ENCODE results near the gene ACVRL1.

DNA sequence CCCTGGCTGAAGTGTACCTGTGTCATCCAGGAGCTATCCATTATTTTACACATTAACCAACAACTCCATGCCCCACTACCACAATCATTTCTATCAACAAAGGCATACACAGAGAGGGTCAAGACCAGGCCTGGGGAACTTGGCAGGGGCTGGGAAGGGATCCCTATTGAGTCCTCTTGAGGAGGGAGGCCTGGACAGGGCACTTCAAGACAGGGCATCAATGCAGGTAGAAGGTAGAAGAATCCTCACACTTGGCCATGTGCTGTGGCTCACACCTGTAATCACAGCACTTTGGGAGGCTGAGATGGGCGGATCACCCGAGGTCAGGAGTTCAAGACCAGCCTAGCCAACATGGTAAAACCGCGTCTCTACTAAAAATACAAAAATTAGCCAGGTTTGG lies 32.8 kb upstream of the ACVRL1 start:
- TF ChIP-seq, protein P1, sequence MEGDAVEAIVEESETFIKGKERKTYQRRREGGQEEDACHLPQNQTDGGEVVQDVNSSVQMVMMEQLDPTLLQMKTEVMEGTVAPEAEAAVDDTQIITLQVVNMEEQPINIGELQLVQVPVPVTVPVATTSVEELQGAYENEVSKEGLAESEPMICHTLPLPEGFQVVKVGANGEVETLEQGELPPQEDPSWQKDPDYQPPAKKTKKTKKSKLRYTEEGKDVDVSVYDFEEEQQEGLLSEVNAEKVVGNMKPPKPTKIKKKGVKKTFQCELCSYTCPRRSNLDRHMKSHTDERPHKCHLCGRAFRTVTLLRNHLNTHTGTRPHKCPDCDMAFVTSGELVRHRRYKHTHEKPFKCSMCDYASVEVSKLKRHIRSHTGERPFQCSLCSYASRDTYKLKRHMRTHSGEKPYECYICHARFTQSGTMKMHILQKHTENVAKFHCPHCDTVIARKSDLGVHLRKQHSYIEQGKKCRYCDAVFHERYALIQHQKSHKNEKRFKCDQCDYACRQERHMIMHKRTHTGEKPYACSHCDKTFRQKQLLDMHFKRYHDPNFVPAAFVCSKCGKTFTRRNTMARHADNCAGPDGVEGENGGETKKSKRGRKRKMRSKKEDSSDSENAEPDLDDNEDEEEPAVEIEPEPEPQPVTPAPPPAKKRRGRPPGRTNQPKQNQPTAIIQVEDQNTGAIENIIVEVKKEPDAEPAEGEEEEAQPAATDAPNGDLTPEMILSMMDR (IDR thresholded peaks at IDR 0.05) = no peak
- TF ChIP-seq POLR2A (IDR thresholded peaks at IDR 0.05) = no peak
